ENCODE results near the gene MCTP1. TPM values are rescaled to one million over a fixed set of nuclear protein-coding genes. Genes with fewer than 3 reads are reported as not detected.

The MCTP1 gene
- total and polyA plus RNA-seq, 2 of the 8 experiments (the other 6 are each of a cell fraction or from before 2014, with no cell fraction given), result 0.56 to 3.4 TPM

- DNase-seq (ENCODE audit: low read depth in 1 of 2, low spot score in 2 of 2), result no peak
Observed at GRCh38 chr5:94796586-94796985, 488.3 kb downstream of the MCTP1 start.

More at GRCh38 chr5:94796586-94796985, 488.3 kb downstream of the MCTP1 start:
- TF ChIP-seq CBX5 (IDR thresholded peaks at IDR 0.05; ENCODE audit: low read depth, low read length) (no peak), CHD1 (IDR thresholded peaks at IDR 0.05; ENCODE audit: low read depth, low read length) (no peak), CEBPB (IDR thresholded peaks at IDR 0.05; ENCODE audit: low read depth, low read length) (no peak), SUZ12 (IDR thresholded peaks at IDR 0.05; ENCODE audit: low read length) (no peak), KDM4A (IDR thresholded peaks at IDR 0.05; ENCODE audit: low read depth, low read length, severe bottlenecking) (no peak), EP300 (IDR thresholded peaks at IDR 0.05; ENCODE audit: borderline replicate concordance in 1 of 2, low read depth in 2 of 2, low read length in 2 of 2) (no peak), SP4 (IDR thresholded peaks at IDR 0.05; ENCODE audit: low read length) (no peak), KDM1A (IDR thresholded peaks at IDR 0.05; ENCODE audit: borderline replicate concordance, low read length) (no peak), PHF8 (conservative IDR thresholded peaks at IDR 0.05; ENCODE audit: low read depth, low read length) (no peak), SRF (IDR thresholded peaks at IDR 0.05; ENCODE audit: low read depth, low read length) (no peak), RFX5 (IDR thresholded peaks at IDR 0.05; ENCODE audit: borderline replicate concordance, low read depth, low read length) (no peak)
- TF ChIP-seq, protein P1, sequence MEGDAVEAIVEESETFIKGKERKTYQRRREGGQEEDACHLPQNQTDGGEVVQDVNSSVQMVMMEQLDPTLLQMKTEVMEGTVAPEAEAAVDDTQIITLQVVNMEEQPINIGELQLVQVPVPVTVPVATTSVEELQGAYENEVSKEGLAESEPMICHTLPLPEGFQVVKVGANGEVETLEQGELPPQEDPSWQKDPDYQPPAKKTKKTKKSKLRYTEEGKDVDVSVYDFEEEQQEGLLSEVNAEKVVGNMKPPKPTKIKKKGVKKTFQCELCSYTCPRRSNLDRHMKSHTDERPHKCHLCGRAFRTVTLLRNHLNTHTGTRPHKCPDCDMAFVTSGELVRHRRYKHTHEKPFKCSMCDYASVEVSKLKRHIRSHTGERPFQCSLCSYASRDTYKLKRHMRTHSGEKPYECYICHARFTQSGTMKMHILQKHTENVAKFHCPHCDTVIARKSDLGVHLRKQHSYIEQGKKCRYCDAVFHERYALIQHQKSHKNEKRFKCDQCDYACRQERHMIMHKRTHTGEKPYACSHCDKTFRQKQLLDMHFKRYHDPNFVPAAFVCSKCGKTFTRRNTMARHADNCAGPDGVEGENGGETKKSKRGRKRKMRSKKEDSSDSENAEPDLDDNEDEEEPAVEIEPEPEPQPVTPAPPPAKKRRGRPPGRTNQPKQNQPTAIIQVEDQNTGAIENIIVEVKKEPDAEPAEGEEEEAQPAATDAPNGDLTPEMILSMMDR (IDR thresholded peaks at IDR 0.05; ENCODE audit: control extremely low read depth in 1 of 3, insufficient read depth in 1 of 3, low read depth in 1 of 3, low read length in 3 of 3), result no peak
- Histone ChIP-seq H3K36me3 (ENCODE audit: control insufficient read depth in 2 of 4, insufficient read depth in 4 of 4, low read length in 3 of 4) (no peaks in the 10 kb centered on the region), H3K4me3 (ENCODE audit: extremely low read depth in 1 of 4, insufficient read depth in 2 of 4, low read depth in 3 of 4, low read length in 4 of 4) (no peak overlapping the region), H3K9me3 (ENCODE audit: insufficient read depth in 2 of 2, low read depth in 1 of 2, low read length in 1 of 2) (no peaks in the 10 kb centered on the region), H2AK5ac (ENCODE audit: low read depth, low read length) (no peak overlapping the region), H2BK15ac (ENCODE audit: low read length) (no peak overlapping the region), H3K56ac (replicated peaks; ENCODE audit: insufficient read length, low read depth, low read length) (no peak overlapping the region), H4K20me1 (replicated peaks in 1 of 2; ENCODE audit: control insufficient read depth in 1 of 2, insufficient read depth in 2 of 2, low read length in 2 of 2) (no peaks in the 10 kb centered on the region), H3K4me2 (ENCODE audit: insufficient read depth in 1 of 2, low read depth in 2 of 2, low read length in 2 of 2) (no peak overlapping the region), H3K4me1 (replicated peaks in 1 of 4; ENCODE audit: control insufficient read depth in 3 of 4, insufficient read depth in 4 of 4, low read length in 3 of 4) (no peaks in the 10 kb centered on the region), H3K18ac (ENCODE audit: extremely low read depth, low read length) (no peak overlapping the region), H2BK5ac (ENCODE audit: low read depth, low read length) (no peak overlapping the region), H3K14ac (ENCODE audit: insufficient read length) (no peak overlapping the region), H3K27ac (ENCODE audit: low read depth, low read length) (no peak overlapping the region), H2BK20ac (ENCODE audit: low read length) (no peak overlapping the region), H3K9ac (replicated peaks in 1 of 4; ENCODE audit: extremely low read depth in 1 of 4, low read depth in 3 of 4, low read length in 3 of 4) (no peak overlapping the region), H2BK120ac (replicated peaks; ENCODE audit: low read depth, low read length) (no peak overlapping the region), H3K23me2 (ENCODE audit: low read depth, low read length) (no peaks in the 10 kb centered on the region), H3K79me2 (ENCODE audit: control insufficient read depth in 1 of 2, insufficient read depth in 2 of 2, low read length in 2 of 2) (no peaks in the 10 kb centered on the region), H3K27me3 (replicated peaks in 1 of 4; ENCODE audit: control insufficient read depth in 3 of 4, extremely low read depth in 1 of 4, insufficient read depth in 3 of 4, low read length in 3 of 4) (no peaks in the 10 kb centered on the region), H4K5ac (ENCODE audit: insufficient read length, low read depth, low read length) (no peak overlapping the region), H2AFZ (ENCODE audit: low read length) (no peak overlapping the region), H3K79me1 (ENCODE audit: low read depth, low read length) (no peaks in the 10 kb centered on the region), H3K23ac (ENCODE audit: insufficient read length) (no peak overlapping the region), H3K4ac (replicated peaks; ENCODE audit: insufficient read length, low read depth, low read length) (no peak overlapping the region), H4K91ac (replicated peaks; ENCODE audit: insufficient read length, low read length) (no peak overlapping the region), H4K8ac (ENCODE audit: extremely low read depth, insufficient read depth, low read length) (no peak overlapping the region), H2BK12ac (ENCODE audit: low read depth, low read length) (no peak overlapping the region)
- POLR2A ChIA-PET (ENCODE audit: partially characterized antibody), result no interaction called here
- CTCF ChIA-PET (ENCODE audit: partially characterized antibody), result interaction anchor here (0.7 to 1.0 kb wide), 2 partner anchors 9 to 60 kb away, joined by 3 read pairs; no protein-coding TSS in a partner anchor
- FAIRE-seq, result no peak
- WGBS, 2 experiments (ENCODE audit: extremely low coverage in 1 of 2, insufficient coverage in 1 of 2, insufficient read length in 1 of 2, insufficient replicate concordance in 2 of 2, low coverage in 1 of 2, low lambda C conversion rate in 2 of 2, missing lambda C conversion rate in 1 of 2), result 91% methylated on average over 3 of the region's 3 CpGs; no CpG with 5 or more reads in 1 of the 2 experiments

Data from H1 (cell line).